ELF-1 (cell line): ENCODE results near the gene BLOC1S2.
"Not testable (repeated sequence)": the region's sequence is repeated elsewhere in the genome, so short reads cannot be mapped to it uniquely, and the experiment has no call there.

Source experiments
- DNase-seq: peaks from one replicate; pipeline ENCODE4 v3.0.0-alpha.2; 2016; ENCODE audit warnings: low read depth, low spot score

Gene BLOC1S2

GRCh38 chr10:100286051-100287033, at the start of gene BLOC1S2:
BLOC1S2 (minus strand) TSS chr10:100286680; CDS start chr10:100286659, 21 bp downstream.
- peak; percentile 90 for DNase-seq

- DNase-seq, result no peak
Measured at GRCh38 chr10:100334762-100335161, 48.3 kb upstream of the BLOC1S2 start.

DNA sequence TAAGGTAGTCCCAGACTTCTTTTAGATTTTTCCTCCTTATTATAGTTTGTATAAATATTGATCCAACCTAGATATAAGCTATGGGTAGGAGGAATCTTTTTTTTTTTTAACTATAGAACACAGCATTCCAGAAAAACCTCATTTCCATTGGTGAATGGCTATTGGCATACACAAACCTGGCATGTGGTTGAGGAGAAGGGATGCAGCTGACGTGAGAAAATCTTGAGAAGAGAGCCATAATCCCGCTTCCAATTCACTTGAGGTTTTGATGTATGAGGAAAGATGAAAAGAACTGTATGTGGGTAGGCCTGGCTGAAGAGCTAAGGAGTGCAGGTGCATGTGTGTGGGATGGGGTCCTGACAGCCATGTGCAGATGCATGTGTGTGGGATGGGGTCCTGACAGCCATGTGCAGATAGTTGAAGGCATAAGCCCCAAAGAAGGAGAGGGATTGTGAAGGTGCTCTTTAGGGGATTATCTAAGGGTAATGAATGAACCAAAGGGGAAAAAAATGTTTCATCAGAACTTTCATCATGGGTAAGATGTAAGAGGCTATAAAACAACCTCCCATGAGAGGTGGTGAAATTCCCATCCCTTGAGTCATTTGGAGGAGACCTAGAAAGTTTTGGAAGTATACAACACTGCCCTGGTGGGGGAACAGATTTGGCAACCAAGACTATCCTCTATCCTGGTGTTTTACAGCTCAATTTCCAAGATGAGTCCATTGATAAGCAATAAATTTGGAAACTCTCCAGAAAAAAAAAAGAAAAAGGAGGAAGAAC, 47.4 kb upstream of the BLOC1S2 start:
- DNase-seq, result no peak

- DNase-seq, result no peak
Measured at GRCh38 chr10:100333106-100333505, 46.6 kb upstream of the BLOC1S2 start.

DNA sequence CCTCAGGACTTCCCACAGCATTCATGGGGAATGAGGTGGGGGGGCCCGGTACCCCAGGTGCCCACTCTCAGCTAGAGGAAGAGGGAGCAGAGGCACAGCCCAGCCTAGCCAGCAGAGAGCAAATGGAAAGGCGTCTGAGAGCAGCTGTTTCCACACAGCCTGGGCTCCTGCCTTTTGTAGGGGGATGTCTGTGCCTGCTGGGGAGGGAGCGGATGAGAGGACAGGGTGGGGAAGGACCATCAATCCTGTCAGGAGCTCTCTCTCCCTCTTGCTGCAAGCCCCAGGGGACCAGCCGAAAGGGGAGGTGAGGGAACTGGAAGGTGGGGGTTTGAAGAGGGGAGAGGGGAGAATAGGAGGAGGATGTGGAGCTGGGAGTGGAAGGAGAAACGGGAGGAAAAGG, 43.6 kb upstream of the BLOC1S2 start, which contains the start of gene PKD2L1:
PKD2L1 (minus strand) TSS at position 150 of the 400 bp plus-strand sequence; CDS start at position 25, 125 bp downstream.
- DNase-seq, result no peak

- DNase-seq, result no peak
Measured at GRCh38 chr10:100328198-100328597, 41.7 kb upstream of the BLOC1S2 start.

DNA sequence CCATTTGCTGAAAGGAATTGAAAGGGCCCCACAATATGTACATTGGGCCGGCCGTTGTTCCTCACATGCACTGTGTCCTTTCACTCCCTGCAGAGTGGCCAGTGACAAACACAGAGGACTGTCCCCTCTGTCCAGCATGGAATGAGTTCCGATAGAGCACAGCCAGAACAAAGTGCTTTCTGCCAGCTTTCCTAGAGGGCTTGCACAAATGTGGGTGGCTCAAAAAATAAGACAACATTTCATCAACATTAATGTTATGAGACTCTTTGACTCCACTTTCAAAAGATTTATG, 41.2 kb upstream of the BLOC1S2 start:
- no peak for DNase-seq

- DNase-seq, result no peak
Measured at GRCh38 chr10:100327007-100327717, 40.7 kb upstream of the BLOC1S2 start.

DNA sequence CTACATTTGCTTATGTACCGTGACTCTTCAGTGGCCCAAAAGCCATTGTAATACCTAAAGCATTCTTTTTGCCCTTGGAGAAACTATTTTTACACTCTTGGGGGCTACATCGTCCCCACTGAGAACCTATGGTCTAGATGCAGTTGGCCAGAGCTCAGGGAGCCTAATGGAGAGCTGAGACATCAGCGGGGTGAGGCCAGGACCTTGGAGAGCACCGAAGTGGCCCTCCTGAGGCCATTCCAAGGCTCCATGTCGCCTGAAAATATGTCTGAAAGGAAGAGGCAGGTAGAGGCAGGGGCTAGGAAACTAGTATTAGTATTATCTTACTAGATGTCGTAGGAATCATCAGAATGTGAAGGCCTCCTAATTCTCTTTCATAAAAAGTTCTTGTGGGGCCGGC, 38.7 kb upstream of the BLOC1S2 start:
- DNase-seq, result peak; percentile 55

DNA sequence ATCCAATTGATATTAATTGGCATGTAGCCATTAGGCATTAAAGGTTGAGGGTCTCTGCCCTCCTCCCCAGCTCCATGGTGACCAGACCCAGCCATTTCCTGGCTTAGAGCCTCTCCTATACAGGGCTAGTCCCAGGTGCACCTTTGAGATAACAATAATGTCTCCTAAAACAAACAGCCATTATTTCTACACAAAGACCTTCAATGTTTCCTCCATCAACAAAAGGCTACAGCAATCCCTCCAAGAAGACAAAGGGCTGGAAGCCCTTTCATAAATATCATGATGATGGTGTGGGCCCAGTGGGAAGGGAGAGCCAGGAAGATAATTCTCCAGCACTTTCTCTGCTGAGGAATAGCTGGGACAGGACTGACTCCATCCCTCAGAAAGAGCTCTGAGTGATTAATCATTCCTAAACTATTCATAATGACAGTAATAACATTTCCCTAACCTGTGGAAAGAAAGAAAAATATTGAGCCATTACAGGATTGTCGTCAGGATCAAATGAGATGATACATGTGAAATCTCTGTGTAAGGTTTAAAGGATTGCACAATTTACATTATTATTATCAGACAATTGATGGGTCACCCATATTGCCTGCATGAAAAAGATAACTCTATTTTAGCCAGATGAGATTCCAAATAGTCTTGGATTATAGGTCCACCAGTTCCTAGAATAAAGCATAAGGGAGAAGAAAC, 33.4 kb upstream of the BLOC1S2 start:
- DNase-seq, result no peak

DNA sequence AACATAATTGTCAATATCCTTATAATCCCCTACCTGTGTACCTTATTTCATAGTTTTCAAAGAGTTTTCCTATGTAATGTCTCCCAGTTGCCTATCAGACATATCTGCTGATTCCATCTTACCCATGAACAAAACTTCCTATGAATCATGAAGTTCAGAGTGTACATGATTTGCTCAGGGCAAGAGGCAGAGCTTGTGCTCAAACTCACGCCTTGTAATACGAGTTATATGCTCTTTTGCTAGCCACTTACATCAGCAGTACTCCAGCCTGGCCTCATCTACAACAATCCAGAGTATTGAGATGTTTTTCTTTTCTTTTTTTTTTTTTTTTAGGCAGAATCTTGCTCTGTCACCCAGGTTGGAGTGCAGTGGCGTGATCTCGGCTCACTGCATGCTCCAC, 31.7 kb upstream of the BLOC1S2 start:
- no peak for DNase-seq

- peak; percentile 49 for DNase-seq
Measured at GRCh38 chr10:100315615-100316014, 29.1 kb upstream of the BLOC1S2 start.

GRCh38 chr10:100311298-100311697, 24.8 kb upstream of the BLOC1S2 start:
- no peak for DNase-seq

DNA sequence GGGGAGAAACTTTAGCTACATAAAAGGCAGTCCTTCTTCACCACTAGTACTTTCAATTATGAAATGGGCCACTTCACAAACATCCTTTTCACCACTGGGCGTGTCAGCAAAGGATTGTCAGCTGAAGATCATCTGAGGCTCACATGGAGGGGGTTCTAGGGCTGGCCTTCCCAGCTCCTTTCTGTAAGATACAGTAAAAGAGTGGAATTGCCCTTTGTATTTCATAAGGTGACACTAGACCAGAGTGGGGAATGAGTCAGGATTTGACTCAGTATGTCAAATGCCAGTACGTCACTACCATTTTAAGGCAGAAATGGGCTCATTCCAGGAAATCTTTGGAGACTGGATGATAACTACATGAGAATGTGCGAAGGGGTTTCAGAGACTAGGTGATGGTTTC, 21.2 kb upstream of the BLOC1S2 start:
- DNase-seq, result no peak

DNA sequence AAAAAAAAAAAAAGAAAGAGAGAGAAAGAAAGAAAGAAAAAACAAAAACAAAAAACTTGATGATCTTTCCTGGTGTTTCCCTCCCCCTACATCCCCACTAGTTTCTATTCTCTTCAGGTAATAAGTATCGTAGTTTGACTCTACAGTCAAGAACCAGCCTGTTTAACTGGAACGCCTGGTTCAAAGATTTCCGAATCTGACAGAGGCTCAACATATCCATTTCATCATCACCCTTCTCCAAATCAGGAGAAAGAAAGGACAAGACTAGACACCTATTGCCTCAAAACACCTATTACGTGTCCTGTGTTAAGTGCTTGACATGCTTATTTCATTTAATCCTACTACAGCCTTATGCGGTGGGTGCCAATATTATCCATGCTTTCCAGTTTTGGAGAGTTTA, 20.4 kb upstream of the BLOC1S2 start:
- DNase-seq, result no peak

GRCh38 chr10:100304414-100304813, 17.9 kb upstream of the BLOC1S2 start:
- DNase-seq, result no peak

DNA sequence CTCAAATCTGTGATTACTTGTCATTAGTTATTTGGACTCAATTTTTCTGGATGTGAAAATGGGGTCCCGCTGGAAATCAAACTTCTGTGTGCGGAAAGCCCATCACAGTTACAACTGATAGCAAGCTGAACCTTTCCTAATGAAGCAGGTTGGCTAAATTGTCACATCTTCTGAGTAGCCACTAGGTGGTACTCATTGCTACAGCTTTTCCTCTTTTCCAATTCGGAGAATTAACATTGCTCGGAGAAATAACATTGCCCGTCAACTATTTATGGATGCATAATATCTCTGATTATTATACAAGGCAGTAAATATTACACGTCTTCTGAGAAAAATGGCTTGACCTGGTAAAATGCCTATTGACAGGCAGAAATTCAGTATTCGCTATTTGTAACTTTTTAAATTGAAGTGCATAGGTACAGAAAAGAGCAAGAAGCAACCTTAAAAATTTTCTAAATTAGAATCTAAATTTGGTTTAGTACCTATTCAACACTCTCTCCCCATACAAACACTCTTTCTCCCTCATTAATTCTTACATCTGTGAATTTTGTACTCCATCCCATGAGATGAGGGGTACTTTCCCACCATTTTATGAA, 17.3 kb upstream of the BLOC1S2 start:
- no peak for DNase-seq

GRCh38 chr10:100301123-100301522, 14.6 kb upstream of the BLOC1S2 start:
- peak; percentile 31 for DNase-seq

DNA sequence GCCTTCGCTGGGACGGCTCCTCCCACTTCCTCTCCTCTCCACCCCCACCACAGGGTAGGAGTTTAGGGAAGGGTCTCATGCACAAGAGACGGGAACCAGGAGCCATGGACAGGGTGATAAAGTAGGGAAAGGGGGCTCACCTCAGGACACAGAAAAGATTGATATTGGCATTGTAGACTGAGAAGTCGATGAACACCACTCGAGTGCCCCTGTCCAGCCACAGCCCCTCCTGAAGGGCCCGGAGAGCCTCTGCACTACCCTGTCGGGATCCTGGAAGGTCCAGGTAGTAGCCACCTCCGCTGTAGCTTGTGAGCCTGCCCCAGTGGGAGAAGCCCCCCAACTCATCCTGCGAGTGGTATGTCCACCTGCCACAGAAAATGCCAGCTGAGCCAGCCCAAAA, 10.8 kb upstream of the BLOC1S2 start:
- no peak for DNase-seq

DNA sequence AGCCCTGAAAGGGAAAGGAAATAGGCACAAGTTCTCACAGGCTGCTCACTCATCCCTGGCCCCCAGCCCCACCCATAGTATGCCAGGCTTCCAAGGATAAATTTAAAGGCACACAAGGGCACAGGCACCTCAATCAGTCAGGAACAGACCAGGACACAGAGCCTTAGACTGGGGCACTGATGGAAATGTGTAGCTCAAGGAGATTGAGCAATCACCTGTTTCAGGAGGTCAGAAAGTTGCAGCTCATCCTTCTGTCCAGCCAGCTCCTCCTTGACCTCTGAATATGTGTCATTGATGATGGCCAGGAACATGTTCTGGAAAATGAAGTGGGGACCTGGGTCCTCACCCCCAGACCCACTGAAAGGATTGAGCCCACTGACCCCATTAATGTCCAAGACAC, 6.6 kb upstream of the BLOC1S2 start:
- no peak for DNase-seq

GRCh38 chr10:100292300-100292699, 5.8 kb upstream of the BLOC1S2 start:
- not testable (repeated sequence) for DNase-seq
